RPMI8226 (cell line): Measurements from ENCODE around the gene HEATR5B.
A peak's percentile ranks its signal among the peaks of the same experiment; 100 is the strongest.
"Not testable (repeated sequence)": the region's sequence is repeated elsewhere in the genome, so short reads cannot be mapped to it uniquely, and the experiment has no call there.

ENCODE experiments used
- DNase-seq: peaks from one replicate; pipeline ENCODE4 v3.0.0-alpha.2; 2015

Gene HEATR5B

GRCh38 chr2:37061013-37061711, 23.0 kb downstream of the HEATR5B start:
- DNase-seq: no peak

GRCh38 chr2:37060446-37060845, 23.7 kb downstream of the HEATR5B start:
- DNase-seq: no peak

- DNase-seq: no peak
Measured at GRCh38 chr2:37059841-37060240, 24.3 kb downstream of the HEATR5B start.

- no peak for DNase-seq
Measured at GRCh38 chr2:37052600-37053332, 31.4 kb downstream of the HEATR5B start.

GRCh38 chr2:37039580-37039979, 44.6 kb downstream of the HEATR5B start:
- DNase-seq: no peak

GRCh38 chr2:37037771-37038170, 46.4 kb downstream of the HEATR5B start:
- DNase-seq: no peak

- DNase-seq: no peak
Measured at GRCh38 chr2:37029758-37030157, 54.4 kb downstream of the HEATR5B start.

GRCh38 chr2:37026050-37026449, 58.1 kb downstream of the HEATR5B start:
- peak; percentile 12 for DNase-seq

- DNase-seq: no peak
Measured at GRCh38 chr2:37020887-37021796, 63.0 kb downstream of the HEATR5B start.

- no peak for DNase-seq
Measured at GRCh38 chr2:37020212-37020886, 63.8 kb downstream of the HEATR5B start.

- no peak for DNase-seq
Measured at GRCh38 chr2:37013315-37013641, 70.9 kb downstream of the HEATR5B start.

GRCh38 chr2:37011130-37011529, 73.0 kb downstream of the HEATR5B start:
- DNase-seq: no peak

GRCh38 chr2:37005118-37005868, 78.9 kb downstream of the HEATR5B start:
- DNase-seq: no peak

- DNase-seq: no peak
Measured at GRCh38 chr2:37000988-37001556, 83.1 kb downstream of the HEATR5B start.

GRCh38 chr2:37000318-37000717, 83.9 kb downstream of the HEATR5B start:
- DNase-seq: no peak

- DNase-seq: not testable (repeated sequence)
Measured at GRCh38 chr2:36999416-36999815, 84.8 kb downstream of the HEATR5B start.

GRCh38 chr2:36993841-36994620, 90.1 kb downstream of the HEATR5B start:
- DNase-seq: no peak

GRCh38 chr2:36988008-36988407, 96.2 kb downstream of the HEATR5B start:
- no peak for DNase-seq

GRCh38 chr2:36982467-36982866, 101.7 kb downstream of the HEATR5B start:
- DNase-seq: no peak

GRCh38 chr2:36981911-36982310, 102.3 kb downstream of the HEATR5B start:
- no peak for DNase-seq

GRCh38 chr2:36979007-36979406, 105.2 kb downstream of the HEATR5B start:
- DNase-seq: not testable (repeated sequence)
